K562 (cell line): Measurements from ENCODE around the gene TSPAN1. TPM values are rescaled to one million over a fixed set of nuclear protein-coding genes. Genes with fewer than 3 reads are reported as not detected.

Experiments
- CBX3 ChIP-seq, 2 experiments: IDR thresholded peaks; 1 replicate in 1 of 2; 2 replicates in 1 of 2; pipeline ENCODE4 v1.6.1; 2012; ENCODE audit warnings: inconsistent platforms in 2 of 2, low read length in 2 of 2, borderline replicate concordance in 1 of 2, control low read depth in 1 of 2
- ETV5 ChIP-seq: sonication (generic); formaldehyde crosslinking; IDR thresholded peaks from 2 replicates; pipeline ENCODE4 v1.4.0; 2020; ENCODE audit warnings: low read depth, mild to moderate bottlenecking, missing genetic modification reagents
- HSF4 ChIP-seq: fragments of 250-450 bp; sonication (Bioruptor Pico); IDR thresholded peaks from 2 replicates; pipeline ENCODE4 v2.1.2; 2022; ENCODE audit warnings: mild to moderate bottlenecking, moderate library complexity, borderline replicate concordance
- NFE2L1 ChIP-seq: fragments of 450-650 bp; IDR thresholded peaks from 2 replicates; pipeline ENCODE4 v1.6.1; 2016; ENCODE audit warnings: missing genetic modification characterization, low read depth, mild to moderate bottlenecking, missing compliant biosample characterization, moderate library complexity, borderline replicate concordance
- NR4A1 ChIP-seq, 2 experiments: fragments of 250-450 bp in 1 of 2; fragments of 450-650 bp in 1 of 2; sonication (Bioruptor Pico) in 1 of 2; IDR thresholded peaks; 2 replicates each; pipeline versions ENCODE4 v1.4.0 to v1.6.1; 2016 to 2020; ENCODE audit warnings: mild to moderate bottlenecking in 2 of 2, missing compliant biosample characterization in 1 of 2, missing genetic modification characterization in 1 of 2, moderate library complexity in 1 of 2
- PHF20 ChIP-seq: fragments of 450-650 bp; IDR thresholded peaks from 2 replicates; pipeline ENCODE4 v1.6.1; 2018; ENCODE audit not compliant: partially characterized antibody
- PHF21A ChIP-seq: fragments of 450-650 bp; IDR thresholded peaks from 2 replicates; pipeline ENCODE4 v1.6.1; 2017; ENCODE audit warnings: low read depth, borderline replicate concordance
- PHF8 ChIP-seq: fragments of 200-600 bp; sonication (generic); IDR thresholded peaks from 2 replicates; pipeline ENCODE4 v1.6.1; 2012; ENCODE audit warnings: mixed run types, mild to moderate bottlenecking, inconsistent platforms, low read length, moderate library complexity, borderline replicate concordance
- SMAD3 ChIP-seq: fragments of 450-650 bp; formaldehyde crosslinking; conservative IDR thresholded peaks from 2 replicates; pipeline ENCODE4 v1.4.0; 2020; ENCODE audit warnings: mild to moderate bottlenecking
- TEAD2 ChIP-seq: fragments of 450-650 bp; IDR thresholded peaks from 2 replicates; pipeline ENCODE4 v1.6.1; 2016; ENCODE audit warnings: missing genetic modification characterization, control low read depth, missing compliant biosample characterization
- TOE1 ChIP-seq, 2 experiments: fragments of 450-650 bp in 1 of 2; sonication (generic) in 1 of 2; formaldehyde crosslinking in 1 of 2; IDR thresholded peaks; 2 replicates each; pipeline versions ENCODE4 v1.7.1 to v1.8.0; 2016 to 2022; ENCODE audit warnings: borderline replicate concordance in 2 of 2, mild to moderate bottlenecking in 2 of 2, antibody characterized with exemption in 1 of 2, inconsistent platforms in 1 of 2, low read depth in 1 of 2, missing genetic modification reagents in 1 of 2, moderate library complexity in 1 of 2
- YBX1 ChIP-seq: fragments of 450-650 bp; IDR thresholded peaks from 2 replicates; pipeline ENCODE4 v1.7.1; 2016; ENCODE audit warnings: mild to moderate bottlenecking
- ZNF184 ChIP-seq: sonication (generic); formaldehyde crosslinking; IDR thresholded peaks from 2 replicates; pipeline ENCODE4 v1.5.0; 2020; ENCODE audit warnings: missing genetic modification reagents
- polyA plus RNA-seq, 8 experiments: library from polyadenylated mRNA; depleted of rRNA in 4 of 8; stranded (reverse) in 5 of 8; unstranded in 3 of 8; fragments of >200 nt; fragmentation: Nextera tagmentation in 2 of 8; fragmentation: Illumina TruSeq in 1 of 8; extraction: Ambion mirVana in 2 of 8; extraction: Trizol in 1 of 8; gene quantifications; 2 replicates each; pipeline versions ENCODE4 v1.2.1 to v1.2.3, GENCODE V29; 2011 to 2014; ENCODE audit warnings: inconsistent platforms in 1 of 8, missing spikeins in 1 of 8
- total RNA-seq, 7 experiments: library from RNA; depleted of rRNA in 6 of 7; stranded (reverse); fragments of >200 nt in 6 of 7; fragmentation: Illumina TruSeq in 2 of 7; extraction: Trizol in 2 of 7; gene quantifications; 2 replicates each; pipeline versions ENCODE4 v1.2.1 to v1.2.3, GENCODE V29; 2011 to 2021; ENCODE audit warnings: low replicate concordance in 1 of 7
- TF ChIP-seq, protein P1 (sequence below): fragments of 450-650 bp; IDR thresholded peaks from 2 replicates; pipeline ENCODE4 v1.6.1; 2018; ENCODE audit warnings: mild to moderate bottlenecking, low read depth; ENCODE audit not compliant: partially characterized antibody
- TF ChIP-seq, protein P2 (sequence below): fragments of 250-450 bp; sonication (Bioruptor Pico); IDR thresholded peaks from 2 replicates; pipeline ENCODE4 v1.8.0; 2022; ENCODE audit warnings: moderate library complexity, mild to moderate bottlenecking, inconsistent platforms
- TF ChIP-seq, protein P3 (sequence below): fragments of 450-650 bp; IDR thresholded peaks from 2 replicates; pipeline ENCODE4 v1.6.1; 2014; ENCODE audit warnings: low read depth, mild to moderate bottlenecking, moderate library complexity, borderline replicate concordance

The TSPAN1 gene
- total and polyA plus RNA-seq, 9 of the 15 experiments (the other 6 are each of a cell fraction or from before 2014, with no cell fraction given): 0.58 TPM; not detected in 8

DNA sequence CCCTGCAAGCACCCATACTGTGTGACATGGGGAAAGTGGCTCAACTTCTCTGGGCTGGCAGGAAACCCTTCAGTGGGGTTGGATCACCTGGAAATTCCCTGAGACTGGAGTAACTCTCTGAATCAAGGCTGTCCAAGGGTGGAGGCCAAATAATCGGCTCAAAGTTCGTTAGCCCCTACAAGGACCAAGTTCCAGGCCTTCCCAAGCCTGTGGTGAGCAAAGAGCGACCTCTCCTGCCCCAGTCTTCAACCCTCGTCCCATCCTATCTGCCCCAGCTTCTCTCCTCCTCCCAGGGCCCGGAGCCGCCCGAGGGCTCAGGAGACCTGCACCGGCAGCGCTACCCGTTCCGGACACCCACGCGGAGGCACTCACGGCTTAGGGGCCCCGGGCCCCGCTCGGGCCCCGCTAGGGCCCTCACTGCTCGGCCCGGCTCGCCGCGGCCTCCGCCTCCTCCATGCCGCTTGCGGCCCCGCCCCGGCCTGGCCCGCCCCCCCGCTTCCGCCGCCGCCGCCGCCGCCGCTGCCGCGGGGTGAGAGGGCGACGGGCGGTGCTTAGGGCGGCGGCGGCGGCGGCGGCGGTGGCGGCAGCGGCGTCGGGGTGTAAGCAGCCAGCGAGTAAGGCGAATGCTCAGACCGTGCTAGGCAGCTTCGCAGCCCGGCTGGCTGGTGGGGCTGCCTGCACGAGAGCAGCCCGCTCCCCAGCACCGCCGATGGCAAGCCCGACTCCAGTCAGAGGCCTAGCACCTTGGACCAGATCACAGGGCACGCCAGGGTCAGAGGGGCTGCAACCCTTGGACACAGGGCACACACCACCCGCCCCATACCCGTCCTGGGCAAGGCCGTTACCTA lies 23.3 kb downstream of the TSPAN1 start, which contains the start of gene POMGNT1 (continued):
- TF ChIP-seq, protein P1, sequence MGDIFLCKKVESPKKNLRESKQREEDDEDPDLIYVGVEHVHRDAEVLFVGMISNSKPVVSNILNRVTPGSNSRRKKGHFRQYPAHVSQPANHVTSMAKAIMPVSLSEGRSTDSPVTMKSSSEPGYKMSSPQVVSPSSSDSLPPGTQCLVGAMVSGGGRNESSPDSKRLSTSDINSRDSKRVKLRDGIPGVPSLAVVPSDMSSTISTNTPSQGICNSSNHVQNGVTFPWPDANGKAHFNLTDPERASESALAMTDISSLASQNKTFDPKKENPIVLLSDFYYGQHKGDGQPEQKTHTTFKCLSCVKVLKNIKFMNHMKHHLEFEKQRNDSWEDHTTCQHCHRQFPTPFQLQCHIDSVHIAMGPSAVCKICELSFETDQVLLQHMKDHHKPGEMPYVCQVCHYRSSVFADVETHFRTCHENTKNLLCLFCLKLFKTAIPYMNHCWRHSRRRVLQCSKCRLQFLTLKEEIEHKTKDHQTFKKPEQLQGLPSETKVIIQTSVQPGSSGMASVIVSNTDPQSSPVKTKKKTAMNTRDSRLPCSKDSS: no peak
- TF ChIP-seq NR4A1 (CRISPR knock-in tag; IDR thresholded peaks at IDR 0.05) (no peak), NR4A1 (tag; IDR thresholded peaks at IDR 0.05) (no peak), YBX1 (no peak), ZNF184 (no peak), CBX3 (IDR thresholded peaks at IDR 0.05; ENCODE audit: borderline replicate concordance in 1 of 2, low read length in 2 of 2) (0 out of 3 replicates have a peak, but pooled peaks of 1 of the 2 experiments have one; percentile 35), NFE2L1 (tag) (no peak), HSF4 (CRISPR knock-in tag) (no peak), TOE1 (IDR thresholded peaks at IDR 0.05; ENCODE audit: borderline replicate concordance) (no peak), TOE1 (CRISPR knock-in tag; IDR thresholded peaks at IDR 0.05; ENCODE audit: borderline replicate concordance, low read depth) (no peak), PHF20 (peak; percentile 74), PHF8 (peak; percentile 99), TEAD2 (tag) (no peak), ETV5 (no peak; the same call in 1 of the 2 replicates), SMAD3 (CRISPR knock-in tag) (no peak), PHF21A (no peak)
- TF ChIP-seq, protein P2, sequence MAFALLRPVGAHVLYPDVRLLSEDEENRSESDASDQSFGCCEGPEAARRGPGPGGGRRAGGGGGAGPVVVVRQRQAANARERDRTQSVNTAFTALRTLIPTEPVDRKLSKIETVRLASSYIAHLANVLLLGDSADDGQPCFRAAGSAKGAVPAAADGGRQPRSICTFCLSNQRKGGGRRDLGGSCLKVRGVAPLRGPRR (CRISPR knock-in tag): no peak
- TF ChIP-seq, protein P3, sequence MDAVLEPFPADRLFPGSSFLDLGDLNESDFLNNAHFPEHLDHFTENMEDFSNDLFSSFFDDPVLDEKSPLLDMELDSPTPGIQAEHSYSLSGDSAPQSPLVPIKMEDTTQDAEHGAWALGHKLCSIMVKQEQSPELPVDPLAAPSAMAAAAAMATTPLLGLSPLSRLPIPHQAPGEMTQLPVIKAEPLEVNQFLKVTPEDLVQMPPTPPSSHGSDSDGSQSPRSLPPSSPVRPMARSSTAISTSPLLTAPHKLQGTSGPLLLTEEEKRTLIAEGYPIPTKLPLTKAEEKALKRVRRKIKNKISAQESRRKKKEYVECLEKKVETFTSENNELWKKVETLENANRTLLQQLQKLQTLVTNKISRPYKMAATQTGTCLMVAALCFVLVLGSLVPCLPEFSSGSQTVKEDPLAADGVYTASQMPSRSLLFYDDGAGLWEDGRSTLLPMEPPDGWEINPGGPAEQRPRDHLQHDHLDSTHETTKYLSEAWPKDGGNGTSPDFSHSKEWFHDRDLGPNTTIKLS: no peak
